OCI-LY3 (cell line): ENCODE results near the gene TRIM2.

Experiments
- H2AFZ ChIP-seq: fragments of 200-600, 300-600 bp; shearing (Covaris generic); 2 replicates; pipeline ENCODE4 v1.6.0; 2014; ENCODE audit warnings: antibody characterized with exemption, low read depth, low read length
- H3K27ac ChIP-seq: fragments of 200-600, 300-600 bp; sonication (generic); 2 replicates; pipeline ENCODE4 v1.5.1; 2014; ENCODE audit warnings: mild to moderate bottlenecking, low read length, moderate library complexity, mixed read lengths
- H3K27me3 ChIP-seq: fragments of 200-600, 300-600 bp; sonication (generic); 2 replicates; pipeline ENCODE4 v1.6.1; 2014; ENCODE audit warnings: low read depth, low read length, mixed read lengths
- H3K36me3 ChIP-seq: fragments of 200-600, 300-600 bp; sonication (generic); replicated peaks from 2 replicates; pipeline ENCODE3; 2014; ENCODE audit warnings: low read depth, low read length, mixed read lengths
- H3K4me1 ChIP-seq: fragments of 300-600, 200-600 bp; sonication (generic); 2 replicates; pipeline ENCODE4 v1.6.1; 2014; ENCODE audit warnings: low read length, mixed read lengths
- H3K4me2 ChIP-seq: fragments of 200-600, 300-600 bp; sonication (generic); 2 replicates; pipeline ENCODE4 v1.6.1; 2014; ENCODE audit warnings: low read length, mixed read lengths
- H3K4me3 ChIP-seq: fragments of 300-600, 200-600 bp; sonication (generic); 2 replicates; pipeline ENCODE4 v1.5.1; 2014; ENCODE audit warnings: antibody characterized with exemption, mild to moderate bottlenecking, low read length, moderate library complexity
- H3K79me2 ChIP-seq: fragments of 300-600, 200-600 bp; shearing (Covaris generic); 2 replicates; pipeline ENCODE4 v1.6.1; 2014; ENCODE audit warnings: mild to moderate bottlenecking, low read length, mixed read lengths
- H3K9ac ChIP-seq: fragments of 300-600, 200-600 bp; shearing (Covaris generic); 2 replicates; pipeline ENCODE4 v1.6.0; 2014; ENCODE audit warnings: mild to moderate bottlenecking, low read length, moderate library complexity
- H3K9me3 ChIP-seq: fragments of 200-600, 300-600 bp; shearing (Covaris generic); 2 replicates; pipeline ENCODE4 v1.6.1; 2014; ENCODE audit warnings: low read length, mixed read lengths; ENCODE audit not compliant: insufficient read depth
- H4K20me1 ChIP-seq: fragments of 200-600, 300-600 bp; sonication (generic); 2 replicates; pipeline ENCODE4 v1.6.1; 2016; ENCODE audit warnings: low read length, mixed read lengths; ENCODE audit not compliant: insufficient read depth
- CTCF ChIP-seq: fragments of 200-600, 300-600 bp; sonication (generic); IDR thresholded peaks from 2 replicates; pipeline ENCODE4 v1.5.1; 2014; ENCODE audit warnings: antibody characterized with exemption, low read length, low read depth
- EZH2phosphoT487 ChIP-seq: fragments of 200-600 bp; shearing (Covaris generic); IDR thresholded peaks from 2 replicates; pipeline ENCODE4 v1.6.1; 2018; ENCODE audit warnings: antibody characterized with exemption, mixed run types, low read depth

TRIM2 gene

DNA sequence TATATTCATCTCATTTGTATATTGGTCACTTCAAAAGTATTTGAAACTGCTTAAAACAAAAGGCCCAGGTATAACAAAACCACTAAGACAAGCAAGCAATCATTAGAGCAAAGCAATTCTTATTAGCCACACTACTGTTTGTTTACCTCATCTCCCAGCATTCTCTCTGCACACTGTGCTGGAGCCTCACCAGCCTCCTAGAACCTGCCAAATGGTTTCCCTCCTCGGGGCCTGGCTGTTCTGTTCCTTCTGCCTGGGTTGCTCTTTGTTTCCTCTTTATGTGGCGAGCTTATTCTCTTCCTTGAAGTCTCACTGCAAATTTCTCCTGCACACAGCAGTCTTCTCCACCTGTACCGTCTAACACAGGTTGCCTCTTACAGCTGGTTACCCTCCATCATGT lies 72.7 kb downstream of the TRIM2 start:
- H3K79me2 ChIP-seq, result no peaks in the 10 kb centered on the region
- H3K4me2 ChIP-seq, result no peak overlapping the region
- no peak for TF ChIP-seq EZH2phosphoT487
- no peak for TF ChIP-seq CTCF
- no peak overlapping the region for H2AFZ ChIP-seq
- H3K27me3 ChIP-seq, result no peaks in the 10 kb centered on the region
- no peak overlapping the region for H3K27ac ChIP-seq
- no peak overlapping the region for H3K4me3 ChIP-seq
- H3K36me3 ChIP-seq, result peaks cover 5% of the 10 kb centered on the region
- 0 out of 2 replicates have a peak, but pooled peaks cover 6% of the 10 kb centered on the region for H4K20me1 ChIP-seq
- 0 out of 2 replicates have a peak, but pooled peaks cover 3% of the 10 kb centered on the region for H3K4me1 ChIP-seq
- H3K9me3 ChIP-seq, result no peaks in the 10 kb centered on the region
- no peak overlapping the region for H3K9ac ChIP-seq

DNA sequence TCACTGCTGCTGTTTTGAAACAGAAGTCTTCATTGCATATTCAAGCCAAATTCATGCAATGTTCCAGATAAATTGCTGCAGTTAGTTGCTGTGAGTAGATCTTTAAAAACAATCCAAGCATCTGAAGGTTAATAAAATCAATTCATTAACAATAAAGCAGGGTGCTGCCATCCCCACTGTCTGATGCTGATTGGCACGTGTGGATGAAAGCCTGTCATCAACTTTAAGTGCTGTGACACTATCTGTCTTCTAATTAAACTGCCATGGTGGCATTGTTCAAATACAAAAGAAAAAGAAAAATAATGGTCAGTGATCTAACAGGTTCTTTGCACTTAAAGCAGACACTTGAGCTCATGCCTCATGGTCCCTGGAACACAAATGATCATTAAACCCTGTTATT lies 77.2 kb downstream of the TRIM2 start:
- H3K9ac ChIP-seq, result no peak overlapping the region
- TF ChIP-seq CTCF, result no peak
- TF ChIP-seq EZH2phosphoT487, result no peak
- no peaks in the 10 kb centered on the region for H4K20me1 ChIP-seq
- no peaks in the 10 kb centered on the region for H3K9me3 ChIP-seq
- no peaks in the 10 kb centered on the region for H3K27me3 ChIP-seq
- H3K4me3 ChIP-seq, result no peak overlapping the region
- H2AFZ ChIP-seq, result no peak overlapping the region
- H3K36me3 ChIP-seq, result peaks cover 17% of the 10 kb centered on the region
- no peak overlapping the region for H3K27ac ChIP-seq
- H3K4me2 ChIP-seq, result no peak overlapping the region
- no peaks in the 10 kb centered on the region for H3K79me2 ChIP-seq
- no peaks in the 10 kb centered on the region for H3K4me1 ChIP-seq

DNA sequence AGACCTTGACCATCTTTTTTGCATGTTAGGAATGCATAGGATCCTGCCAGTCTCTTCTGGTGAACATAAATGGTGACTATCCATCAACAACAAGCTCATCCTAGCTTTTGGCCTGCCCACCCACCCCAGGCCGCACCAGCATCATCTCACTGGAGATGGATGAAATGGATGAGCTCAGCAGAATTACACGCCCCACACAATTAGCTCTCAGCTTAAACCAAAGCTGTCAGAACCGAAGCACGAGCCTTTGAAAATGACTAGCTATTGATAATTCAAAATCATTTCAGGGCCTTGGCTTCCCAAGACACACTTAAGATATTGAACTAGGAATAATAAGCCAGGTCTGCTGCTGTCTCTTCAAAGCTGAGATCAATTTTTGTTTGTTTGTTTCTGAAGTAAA lies 77.8 kb downstream of the TRIM2 start:
- no peaks in the 10 kb centered on the region for H3K79me2 ChIP-seq
- H4K20me1 ChIP-seq, result no peaks in the 10 kb centered on the region
- H3K4me2 ChIP-seq, result no peak overlapping the region
- no peaks in the 10 kb centered on the region for H3K9me3 ChIP-seq
- H3K9ac ChIP-seq, result no peak overlapping the region
- no peaks in the 10 kb centered on the region for H3K4me1 ChIP-seq
- H2AFZ ChIP-seq, result no peak overlapping the region
- no peak for TF ChIP-seq CTCF
- TF ChIP-seq EZH2phosphoT487, result no peak
- no peaks in the 10 kb centered on the region for H3K27me3 ChIP-seq
- H3K4me3 ChIP-seq, result no peak overlapping the region
- peaks cover 17% of the 10 kb centered on the region for H3K36me3 ChIP-seq
- H3K27ac ChIP-seq, result no peak overlapping the region

GRCh38 chr4:153283260-153283659 lies 79.0 kb downstream of the TRIM2 start:
- no peak for TF ChIP-seq EZH2phosphoT487
- TF ChIP-seq CTCF, result no peak
- no peaks in the 10 kb centered on the region for H3K79me2 ChIP-seq

More at GRCh38 chr4:153283260-153283659, 79.0 kb downstream of the TRIM2 start:
- Histone ChIP-seq H3K27ac (no peak overlapping the region), H3K9me3 (no peaks in the 10 kb centered on the region), H3K9ac (no peak overlapping the region), H2AFZ (no peak overlapping the region), H3K4me1 (peaks cover under 1% of the 10 kb centered on the region; the same call in 1 of the 2 replicates), H3K27me3 (no peaks in the 10 kb centered on the region), H4K20me1 (no peaks in the 10 kb centered on the region), H3K4me3 (no peak overlapping the region), H3K36me3 (peaks cover 15% of the 10 kb centered on the region), H3K4me2 (no peak overlapping the region)
